A549 (cell line): Measurements from ENCODE around the gene PCYT2. TPM values are rescaled to one million over a fixed set of nuclear protein-coding genes. Genes with fewer than 3 reads are reported as not detected.
A peak's percentile ranks its signal among the peaks of the same experiment; 100 is the strongest.

Experiments
- ATAC-seq, 2 experiments: fragments of 200-7000 bp in 1 of 2; fragments of >200 bp in 1 of 2; cut with Nextera tagmentation in 1 of 2; cut with Tn5 transposase in 1 of 2; 3 replicates each; pipeline versions ENCODE4 v1.8.0 to v1.9.1; 2018 to 2020; ENCODE audit warnings: mild to moderate bottlenecking in 1 of 2, moderate library complexity in 1 of 2
- CTCF ChIA-PET: fragments of 300-600 bp; sonication (Branson Sonifier 250); formaldehyde crosslinking; extraction: SDS; loops from one replicate; lab custom pipeline; 2021; ENCODE audit warnings: antibody characterized with exemption, inconsistent platforms; lab: Yijun Ruan, JAX
- POLR2A ChIA-PET: fragments of 350-600 bp; formaldehyde crosslinking; extraction: SDS; loops from one replicate; lab custom pipeline; 2021; ENCODE audit warnings: antibody characterized with exemption, inconsistent platforms; lab: Yijun Ruan, JAX
- DNase-seq, 2 experiments: peaks; one replicate each; pipeline versions ENCODE4 v3.0.0 to v3.0.0-alpha.2; 2011 to 2016; ENCODE audit warnings: low read depth in 1 of 2, low spot score in 1 of 2
- FAIRE-seq: peaks from 2 replicates; lab custom pipeline; 2011; peaks lifted over from hg19 to GRCh38; lab: Jason Lieb, UNC
- H3K27ac ChIP-seq, 2 experiments: fragments of >200 bp; sonication (Bioruptor Twin); formaldehyde crosslinking; 3 replicates each; pipeline ENCODE4 v1.5.1; 2016 to 2017
- H3K4me1 ChIP-seq: fragments of >200 bp; sonication (Bioruptor Twin); formaldehyde crosslinking; 3 replicates; pipeline ENCODE4 v1.6.1; 2016
- H3K4me2 ChIP-seq: fragments of >200 bp; sonication (Bioruptor Twin); formaldehyde crosslinking; 3 replicates; pipeline ENCODE4 v1.6.1; 2016
- H3K4me3 ChIP-seq: fragments of >200 bp; sonication (Bioruptor Twin); formaldehyde crosslinking; 3 replicates; pipeline ENCODE4 v1.5.1; 2016
- H3K9me3 ChIP-seq: fragments of >200 bp; sonication (Bioruptor Twin); formaldehyde crosslinking; 3 replicates; pipeline ENCODE4 v1.6.1; 2016
- CBX8 ChIP-seq: fragments of 200-600 bp; sonication (generic); IDR thresholded peaks from 2 replicates; pipeline ENCODE4 v1.6.1; 2016
- CHD2 ChIP-seq: fragments of 150-350 bp; IDR thresholded peaks from 2 replicates; pipeline ENCODE4 v1.6.1; 2014; ENCODE audit warnings: low read length; ENCODE audit not compliant: partially characterized antibody
- EHF ChIP-seq: fragments of 250-450 bp; sonication (Bioruptor Pico); IDR thresholded peaks from 2 replicates; pipeline ENCODE4 v1.5.0; 2020; ENCODE audit warnings: mild to moderate bottlenecking
- EP300 ChIP-seq, 2 experiments: fragments of >200 bp; sonication (Bioruptor Twin); formaldehyde crosslinking; IDR thresholded peaks; 2 replicates in 1 of 2; 3 replicates in 1 of 2; pipeline ENCODE4 v1.6.1; 2016 to 2017
- FOSB ChIP-seq: fragments of 250-450 bp; sonication (Bioruptor Pico); IDR thresholded peaks from 2 replicates; pipeline ENCODE4 v1.5.0; 2020; ENCODE audit warnings: mild to moderate bottlenecking, moderate library complexity
- FOSL2 ChIP-seq, 2 experiments: fragments of 450-650 bp in 1 of 2; fragments of >200 bp in 1 of 2; sonication (Bioruptor Twin) in 1 of 2; formaldehyde crosslinking; IDR thresholded peaks; 2 replicates each; pipeline versions ENCODE4 v1.5.0 to v1.6.1; 2016 to 2020; ENCODE audit warnings: mild to moderate bottlenecking in 1 of 2, moderate library complexity in 1 of 2
- HDAC2 ChIP-seq: fragments of 200-600 bp; sonication (generic); IDR thresholded peaks from 2 replicates; pipeline ENCODE4 v1.6.1; 2016
- HOXB5 ChIP-seq: fragments of 250-450 bp; sonication (Bioruptor Pico); IDR thresholded peaks from 2 replicates; pipeline ENCODE4 v1.5.0; 2020; ENCODE audit warnings: mild to moderate bottlenecking, moderate library complexity
- KDM1A ChIP-seq: fragments of 200-600 bp; sonication (generic); IDR thresholded peaks from 2 replicates; pipeline ENCODE4 v1.6.1; 2016; ENCODE audit warnings: low read depth, mild to moderate bottlenecking
- KDM5A ChIP-seq: fragments of 200-600 bp; sonication (generic); IDR thresholded peaks from 2 replicates; pipeline ENCODE4 v1.6.1; 2016; ENCODE audit warnings: antibody characterized with exemption, mild to moderate bottlenecking
- NFE2L2 ChIP-seq: fragments of 150-350 bp; conservative IDR thresholded peaks from 2 replicates; pipeline ENCODE4 v1.6.1; 2014; ENCODE audit warnings: low read length
- NPAS2 ChIP-seq: fragments of 250-450 bp; sonication (Bioruptor Pico); IDR thresholded peaks from 2 replicates; pipeline ENCODE4 v1.8.0; 2022; ENCODE audit warnings: mild to moderate bottlenecking, moderate library complexity, borderline replicate concordance
- PHF8 ChIP-seq: fragments of 200-600 bp; sonication (generic); IDR thresholded peaks from 2 replicates; pipeline ENCODE4 v1.6.1; 2016; ENCODE audit warnings: low read depth, mild to moderate bottlenecking, antibody characterized with exemption, moderate library complexity, borderline replicate concordance
- POLR2AphosphoS2 ChIP-seq: conservative IDR thresholded peaks from 2 replicates; pipeline ENCODE4 v1.6.1; 2012; ENCODE audit warnings: low read length, improper control_type of control experiment, inconsistent platforms
- RAD21 ChIP-seq, 2 experiments: fragments of >200 bp in 1 of 2; sonication (Bioruptor Twin) in 1 of 2; formaldehyde crosslinking in 1 of 2; IDR thresholded peaks in 1 of 2; conservative IDR thresholded peaks in 1 of 2; 2 replicates in 1 of 2; 3 replicates in 1 of 2; pipeline ENCODE4 v1.6.1; 2012 to 2018; ENCODE audit warnings: inconsistent platforms in 1 of 2
- RARB ChIP-seq: fragments of 250-450 bp; sonication (Bioruptor Pico); IDR thresholded peaks from 2 replicates; pipeline ENCODE4 v1.8.0; 2021; ENCODE audit warnings: mild to moderate bottlenecking, moderate library complexity
- RFX5 ChIP-seq: fragments of 450-650 bp; IDR thresholded peaks from 2 replicates; pipeline ENCODE4 v1.7.1; 2014; ENCODE audit warnings: antibody characterized with exemption, mild to moderate bottlenecking, moderate library complexity
- RNF2 ChIP-seq: fragments of 200-600 bp; sonication (generic); IDR thresholded peaks from 2 replicates; pipeline ENCODE4 v1.6.1; 2016; ENCODE audit warnings: low read depth, mild to moderate bottlenecking, antibody characterized with exemption, moderate library complexity, borderline replicate concordance
- SREBF2 ChIP-seq: fragments of 450-650 bp; IDR thresholded peaks from 2 replicates; pipeline ENCODE4 v1.6.1; 2014; ENCODE audit warnings: mild to moderate bottlenecking, moderate library complexity
- TFCP2L1 ChIP-seq: fragments of 250-450 bp; sonication (Bioruptor Pico); IDR thresholded peaks from 2 replicates; pipeline ENCODE4 v1.5.0; 2021; ENCODE audit warnings: mild to moderate bottlenecking
- ZC3H11A ChIP-seq: fragments of 450-650 bp; IDR thresholded peaks from 2 replicates; pipeline ENCODE4 v1.6.1; 2014; ENCODE audit warnings: antibody characterized with exemption, mild to moderate bottlenecking
- ZFP36 ChIP-seq: fragments of 450-650 bp; IDR thresholded peaks from 2 replicates; pipeline ENCODE4 v1.6.1; 2014; ENCODE audit warnings: borderline replicate concordance; ENCODE audit not compliant: partially characterized antibody
- ZSCAN20 ChIP-seq: fragments of 250-450 bp; sonication (Bioruptor Pico); IDR thresholded peaks from 2 replicates; pipeline ENCODE4 v1.8.0; 2022; ENCODE audit warnings: mild to moderate bottlenecking, moderate library complexity
- WGBS: methylation state at CpG from one replicate; pipeline ENCODE4 v1.1.6; 2017; ENCODE audit errors: missing lambda C conversion rate; 5-methylcytosine and 5-hydroxymethylcytosine counted together
- polyA plus RNA-seq, 4 experiments: library from polyadenylated mRNA; depleted of rRNA in 3 of 4; stranded (reverse); fragments of >200 nt; fragmentation: RNase III in 1 of 4; extraction: RNeasy Plus Mini Kit Qiagen cat#74134 plus additional on column Dnase treatment in 1 of 4; gene quantifications; 2 replicates in 3 of 4; 3 replicates in 1 of 4; pipeline ENCODE4 v1.2.3, GENCODE V29; 2011 to 2017
- TF ChIP-seq, protein P1 (sequence below): IDR thresholded peaks from 2 replicates; pipeline ENCODE4 v1.6.1; 2012; ENCODE audit warnings: low read depth, borderline replicate concordance
- TF ChIP-seq, protein P2 (sequence below): fragments of 250-450 bp; sonication (Bioruptor Pico); IDR thresholded peaks from 2 replicates; pipeline ENCODE4 v1.5.0; 2020; ENCODE audit warnings: low read depth, mild to moderate bottlenecking, moderate library complexity
- TF ChIP-seq, protein P3 (sequence below): IDR thresholded peaks from 2 replicates; pipeline ENCODE4 v1.6.1; 2012
- TF ChIP-seq, protein P4 (sequence below): IDR thresholded peaks from 2 replicates; pipeline ENCODE4 v1.6.1; 2012
- TF ChIP-seq, protein P5 (sequence below): fragments of >200 bp; sonication (Bioruptor Twin); formaldehyde crosslinking; IDR thresholded peaks from 3 replicates; pipeline ENCODE4 v1.6.1; 2016
- TF ChIP-seq, protein P6 (sequence below): fragments of 450-650 bp; IDR thresholded peaks from 2 replicates; pipeline ENCODE4 v1.6.1; 2014; ENCODE audit warnings: antibody characterized with exemption

The PCYT2 gene
- polyA plus RNA-seq, 2 of the 4 experiments (the other 2 are of a cell fraction) = 7.1 to 17.0 TPM

DNA sequence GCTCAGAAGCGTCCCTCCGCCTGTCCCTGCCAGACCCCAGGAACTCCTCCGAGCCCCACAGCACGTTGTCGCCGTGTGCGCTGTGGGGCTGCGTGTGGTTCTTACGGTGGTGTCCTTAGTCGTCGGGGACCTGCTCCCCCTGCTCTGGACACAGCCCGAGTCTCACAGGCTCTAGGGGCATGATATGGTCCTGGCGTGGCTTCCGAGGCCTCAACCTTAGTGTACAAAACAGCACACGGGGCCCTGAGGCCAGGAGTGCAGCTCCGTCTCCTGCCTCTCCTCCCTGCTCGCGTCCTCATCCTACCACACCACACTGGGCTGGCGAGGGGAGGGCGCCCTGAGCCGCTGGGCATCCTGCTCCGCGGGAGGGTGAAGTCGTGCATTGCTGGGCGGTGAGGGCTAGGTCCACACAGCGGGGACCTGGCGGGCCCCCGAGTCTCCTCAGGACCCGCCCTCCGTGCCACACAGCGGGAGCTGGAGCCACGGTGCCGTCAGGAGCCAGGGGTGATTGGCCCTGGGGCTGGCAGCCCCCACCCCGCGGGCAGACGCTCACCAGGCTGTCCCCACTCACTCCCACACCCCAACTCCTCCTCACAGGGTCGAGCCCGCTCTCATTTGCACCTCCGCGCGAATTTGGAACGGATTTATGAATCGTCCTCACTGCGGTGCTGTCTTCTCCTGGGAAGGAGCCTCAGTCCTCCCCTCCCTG, 17.5 kb upstream of the PCYT2 start (continued):
- TF ChIP-seq, protein P1, sequence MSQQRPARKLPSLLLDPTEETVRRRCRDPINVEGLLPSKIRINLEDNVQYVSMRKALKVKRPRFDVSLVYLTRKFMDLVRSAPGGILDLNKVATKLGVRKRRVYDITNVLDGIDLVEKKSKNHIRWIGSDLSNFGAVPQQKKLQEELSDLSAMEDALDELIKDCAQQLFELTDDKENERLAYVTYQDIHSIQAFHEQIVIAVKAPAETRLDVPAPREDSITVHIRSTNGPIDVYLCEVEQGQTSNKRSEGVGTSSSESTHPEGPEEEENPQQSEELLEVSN = no peak
- no peak for TF ChIP-seq ZSCAN20 (CRISPR knock-in tag)
- TF ChIP-seq, protein P2, sequence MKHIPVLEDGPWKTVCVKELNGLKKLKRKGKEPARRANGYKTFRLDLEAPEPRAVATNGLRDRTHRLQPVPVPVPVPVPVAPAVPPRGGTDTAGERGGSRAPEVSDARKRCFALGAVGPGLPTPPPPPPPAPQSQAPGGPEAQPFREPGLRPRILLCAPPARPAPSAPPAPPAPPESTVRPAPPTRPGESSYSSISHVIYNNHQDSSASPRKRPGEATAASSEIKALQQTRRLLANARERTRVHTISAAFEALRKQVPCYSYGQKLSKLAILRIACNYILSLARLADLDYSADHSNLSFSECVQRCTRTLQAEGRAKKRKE = no peak
- TF ChIP-seq, protein P3, sequence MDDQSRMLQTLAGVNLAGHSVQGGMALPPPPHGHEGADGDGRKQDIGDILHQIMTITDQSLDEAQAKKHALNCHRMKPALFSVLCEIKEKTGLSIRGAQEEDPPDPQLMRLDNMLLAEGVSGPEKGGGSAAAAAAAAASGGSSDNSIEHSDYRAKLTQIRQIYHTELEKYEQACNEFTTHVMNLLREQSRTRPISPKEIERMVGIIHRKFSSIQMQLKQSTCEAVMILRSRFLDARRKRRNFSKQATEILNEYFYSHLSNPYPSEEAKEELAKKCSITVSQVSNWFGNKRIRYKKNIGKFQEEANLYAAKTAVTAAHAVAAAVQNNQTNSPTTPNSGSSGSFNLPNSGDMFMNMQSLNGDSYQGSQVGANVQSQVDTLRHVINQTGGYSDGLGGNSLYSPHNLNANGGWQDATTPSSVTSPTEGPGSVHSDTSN = no peak
- no peak for TF ChIP-seq TFCP2L1
- TF ChIP-seq NFE2L2 = no peak
- TF ChIP-seq, protein P4, sequence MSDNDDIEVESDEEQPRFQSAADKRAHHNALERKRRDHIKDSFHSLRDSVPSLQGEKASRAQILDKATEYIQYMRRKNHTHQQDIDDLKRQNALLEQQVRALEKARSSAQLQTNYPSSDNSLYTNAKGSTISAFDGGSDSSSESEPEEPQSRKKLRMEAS = 0 out of 2 replicates have a peak, but pooled peaks have one; percentile 3
- TF ChIP-seq SREBF2 = no peak
- TF ChIP-seq FOSB (CRISPR knock-in tag) = no peak
- no peak for TF ChIP-seq RAD21 (conservative IDR thresholded peaks at IDR 0.05 in 1 of 2, IDR thresholded peaks at IDR 0.05 in 1 of 2)
- TF ChIP-seq RARB (CRISPR knock-in tag) = no peak
- no peak for TF ChIP-seq RFX5

DNA sequence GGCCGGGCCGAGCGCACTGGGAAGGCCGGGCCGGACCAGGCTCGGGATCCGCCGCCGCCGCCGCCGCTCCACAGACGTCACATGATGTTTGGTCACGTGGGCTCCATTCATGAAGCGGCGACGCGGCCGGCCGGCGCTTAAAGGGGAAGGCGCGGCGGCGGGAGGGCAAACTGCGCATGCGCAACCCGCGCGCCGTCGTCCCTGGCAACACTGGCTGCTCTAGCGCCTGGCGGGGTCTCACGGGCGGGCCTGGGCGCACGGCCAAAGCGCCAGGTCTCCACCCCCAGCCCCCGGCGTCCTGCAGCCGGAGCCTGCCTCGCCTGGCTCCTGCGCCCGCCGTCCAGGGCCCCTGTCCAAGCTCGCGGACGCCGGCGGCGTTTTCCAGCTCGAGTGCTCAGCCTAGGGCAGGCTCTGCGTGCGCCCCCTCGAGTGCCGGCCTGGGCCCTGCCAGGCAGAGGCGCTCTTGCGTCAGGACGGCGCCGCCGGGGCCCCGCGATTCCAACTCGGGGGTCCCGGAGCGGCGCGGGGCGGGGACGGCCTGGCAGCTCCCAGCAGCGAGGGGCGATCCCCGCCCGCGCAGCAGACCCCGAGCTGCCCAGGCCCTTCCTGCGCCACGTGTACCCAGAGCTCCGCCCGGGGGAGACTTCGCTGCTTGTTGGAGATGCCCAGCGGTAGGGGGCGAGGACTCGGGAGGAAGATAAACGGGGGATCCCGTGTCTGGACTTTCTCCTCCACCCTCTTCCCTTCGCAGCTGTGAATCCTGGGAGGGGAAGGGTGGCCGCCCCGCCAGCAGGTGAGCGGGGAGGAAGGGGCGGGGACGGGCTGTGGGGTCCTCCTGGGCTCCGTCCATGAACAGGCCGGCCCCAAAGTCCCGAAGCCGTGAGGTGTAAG, 16.7 kb upstream of the PCYT2 start, which contains the start of gene MAFG:
MAFG (minus strand) TSS at position 83 of the 891 bp plus-strand sequence. CDS start 4,550 bp downstream, outside the sequence.
- FAIRE-seq (no peak), DNase-seq (peak; percentile 96 to 98), ATAC-seq (peak; percentile 20 to 40)
- H3K9me3 ChIP-seq = no peaks in the 10 kb centered on the region
- H3K4me3 ChIP-seq = peak within 1 kb of the TSS; percentile 90
- CTCF ChIA-PET = interaction anchor here (0.5 to 12.8 kb wide), 24 partner anchors 9 to 627 kb away, joined by 3 to 99 read pairs (median 7); partner anchors contain the start of genes ALYREF, CENPX, NOTUM and NPB
- H3K4me2 ChIP-seq = peak within 1 kb of the TSS; percentile 96
- under 1% methylated on average over 29 of the region's 98 CpGs for WGBS
- H3K4me1 ChIP-seq = peaks cover 36% of the 10 kb centered on the region
- POLR2A ChIA-PET = interaction anchor here (0.8 to 1.2 kb wide), 5 partner anchors 8 to 103 kb away, joined by 3 to 6 read pairs (median 3); partner anchors contain the start of genes CENPX and LRRC45
- H3K27ac ChIP-seq = peak within 1 kb of the TSS; percentile 96 to 98
- no peak for TF ChIP-seq CBX8
- TF ChIP-seq RNF2 = peak; percentile 42; the same call in 1 of the 2 replicates
- TF ChIP-seq HOXB5 (CRISPR knock-in tag) = 0 out of 2 replicates have a peak, but pooled peaks have one; percentile 71
- TF ChIP-seq FOSL2 (IDR thresholded peaks at IDR 0.05) = no peak
- no peak for TF ChIP-seq FOSL2 (CRISPR knock-in tag; IDR thresholded peaks at IDR 0.05)
- no peak for TF ChIP-seq KDM1A
- no peak for TF ChIP-seq POLR2AphosphoS2
- TF ChIP-seq ZC3H11A = no peak
- peak; percentile 70 for TF ChIP-seq PHF8
- peak; percentile 62; the same call in 1 of the 2 replicates for TF ChIP-seq TFCP2L1
- TF ChIP-seq, protein P5, sequence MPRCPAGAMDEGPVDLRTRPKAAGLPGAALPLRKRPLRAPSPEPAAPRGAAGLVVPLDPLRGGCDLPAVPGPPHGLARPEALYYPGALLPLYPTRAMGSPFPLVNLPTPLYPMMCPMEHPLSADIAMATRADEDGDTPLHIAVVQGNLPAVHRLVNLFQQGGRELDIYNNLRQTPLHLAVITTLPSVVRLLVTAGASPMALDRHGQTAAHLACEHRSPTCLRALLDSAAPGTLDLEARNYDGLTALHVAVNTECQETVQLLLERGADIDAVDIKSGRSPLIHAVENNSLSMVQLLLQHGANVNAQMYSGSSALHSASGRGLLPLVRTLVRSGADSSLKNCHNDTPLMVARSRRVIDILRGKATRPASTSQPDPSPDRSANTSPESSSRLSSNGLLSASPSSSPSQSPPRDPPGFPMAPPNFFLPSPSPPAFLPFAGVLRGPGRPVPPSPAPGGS = 0 out of 3 replicates have a peak, but pooled peaks have one; percentile 43
- TF ChIP-seq, protein P6, sequence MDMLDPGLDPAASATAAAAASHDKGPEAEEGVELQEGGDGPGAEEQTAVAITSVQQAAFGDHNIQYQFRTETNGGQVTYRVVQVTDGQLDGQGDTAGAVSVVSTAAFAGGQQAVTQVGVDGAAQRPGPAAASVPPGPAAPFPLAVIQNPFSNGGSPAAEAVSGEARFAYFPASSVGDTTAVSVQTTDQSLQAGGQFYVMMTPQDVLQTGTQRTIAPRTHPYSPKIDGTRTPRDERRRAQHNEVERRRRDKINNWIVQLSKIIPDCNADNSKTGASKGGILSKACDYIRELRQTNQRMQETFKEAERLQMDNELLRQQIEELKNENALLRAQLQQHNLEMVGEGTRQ = peak; percentile 99
- TF ChIP-seq, protein P4 = peak; percentile 68
- no peak for TF ChIP-seq ZFP36
- TF ChIP-seq HDAC2 = no peak
- no peak for TF ChIP-seq EP300 (IDR thresholded peaks at IDR 0.05)
- no peak for TF ChIP-seq NPAS2 (CRISPR knock-in tag)
- TF ChIP-seq EHF (CRISPR knock-in tag) = no peak
- TF ChIP-seq KDM5A = 0 out of 2 replicates have a peak, but pooled peaks have one; percentile 19
- TF ChIP-seq CHD2 = no peak
- no peak for TF ChIP-seq RARB (CRISPR knock-in tag)
